GM19023 (cell line): ENCODE measurements around the gene SPG7.

Experiments used
- ATAC-seq: cut with Tn5 transposase; IDR thresholded peaks from one replicate; pipeline ENCODE4 v1.9.1; 2021; ENCODE audit warnings: mild to moderate bottlenecking, moderate library complexity; ENCODE audit not compliant: unreplicated experiment

The SPG7 gene

DNA sequence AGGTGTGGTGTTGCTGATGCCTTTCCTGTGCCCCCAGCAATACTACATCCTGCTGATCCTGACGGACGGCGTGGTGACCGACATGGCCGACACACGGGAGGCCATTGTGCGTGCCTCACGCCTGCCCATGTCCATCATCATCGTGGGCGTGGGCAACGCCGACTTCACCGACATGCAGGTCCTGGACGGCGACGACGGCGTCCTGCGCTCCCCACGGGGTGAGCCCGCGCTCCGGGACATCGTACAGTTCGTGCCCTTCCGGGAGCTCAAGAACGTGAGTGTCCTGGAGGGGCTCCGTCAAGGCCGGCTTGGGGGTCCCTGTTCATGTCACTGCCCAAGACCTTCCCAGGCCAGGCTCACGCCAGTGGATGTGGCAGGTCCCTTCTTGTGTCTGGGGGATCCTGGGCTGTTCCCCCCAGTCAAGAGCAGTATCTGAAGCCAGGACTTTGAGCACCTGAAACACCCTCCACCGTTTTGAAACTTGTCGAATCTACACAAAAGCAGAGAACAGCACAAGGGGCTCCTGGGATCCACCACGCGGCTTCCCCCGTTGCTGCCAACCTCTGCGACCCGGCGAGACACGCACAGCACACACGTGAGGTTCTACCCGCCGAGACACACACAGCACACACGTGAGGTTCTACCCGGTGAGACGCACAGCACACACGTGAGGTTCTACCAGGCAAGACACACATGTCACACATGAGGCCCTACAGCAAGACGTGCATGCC lies 87.3 kb downstream of the SPG7 start:
- no peak for ATAC-seq

DNA sequence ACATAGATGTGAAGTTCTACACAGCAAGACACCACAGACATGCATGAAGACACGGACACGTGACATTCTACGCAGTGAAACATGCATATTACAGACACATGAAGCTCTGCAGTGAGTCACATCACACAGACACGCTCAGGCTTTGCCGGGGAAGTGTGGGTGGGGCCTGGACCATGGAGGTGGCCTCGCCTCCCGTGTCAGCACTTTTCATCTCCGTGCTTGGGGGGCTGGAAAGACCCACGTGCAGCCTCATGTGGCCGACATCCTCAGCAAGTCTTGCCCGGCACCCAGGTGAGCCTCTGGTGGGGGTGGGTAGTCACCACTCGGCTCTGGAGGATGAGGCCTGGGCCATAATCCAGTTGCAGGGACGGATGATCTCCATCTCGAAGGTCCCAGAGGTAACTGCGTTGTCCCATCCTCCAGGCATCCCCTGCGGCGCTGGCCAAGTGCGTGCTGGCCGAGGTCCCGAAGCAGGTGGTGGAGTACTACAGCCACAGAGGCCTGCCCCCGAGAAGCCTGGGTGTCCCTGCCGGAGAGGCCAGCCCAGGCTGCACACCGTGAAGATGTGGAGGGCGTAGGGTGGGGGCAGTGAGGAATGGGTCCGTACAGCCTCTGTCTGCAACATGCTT lies 88.0 kb downstream of the SPG7 start:
- ATAC-seq, result no peak

DNA sequence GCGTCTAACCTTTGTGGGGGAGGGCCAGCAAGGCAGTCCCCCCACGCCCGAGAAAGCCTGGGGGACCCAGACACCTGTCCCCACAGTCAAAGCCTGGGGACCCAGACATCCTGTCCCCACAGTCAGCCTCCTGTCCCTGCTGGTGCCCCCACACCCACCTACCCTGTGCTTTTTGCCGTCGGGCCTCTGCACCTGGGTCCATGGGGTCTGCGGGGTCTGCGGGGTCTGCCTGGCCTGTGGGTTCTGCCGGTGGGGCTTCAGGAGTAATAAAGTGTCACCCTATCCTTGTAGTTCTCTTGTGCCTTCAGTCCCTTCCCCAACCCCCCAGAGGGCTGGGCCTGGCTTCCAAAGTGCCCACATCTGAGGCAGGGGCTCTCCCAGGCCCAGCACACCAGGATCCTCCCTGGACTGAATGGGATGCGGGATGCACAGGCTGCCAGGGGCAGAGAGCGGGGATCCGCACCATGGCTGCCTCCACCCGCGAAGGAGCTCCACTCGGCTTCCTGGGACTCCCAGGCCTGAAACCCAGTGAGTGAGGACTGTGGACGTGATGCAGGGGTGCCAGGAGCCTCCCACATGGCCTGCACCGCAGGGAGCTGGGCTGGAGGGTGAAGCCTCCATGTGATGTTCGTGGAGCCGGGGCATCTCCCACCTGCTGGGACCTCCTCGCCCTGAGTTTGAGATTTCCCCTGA lies 88.9 kb downstream of the SPG7 start:
- no peak for ATAC-seq

GRCh38 chr16:89598199-89598598 lies 90.0 kb downstream of the SPG7 start:
- ATAC-seq, result no peak

- no peak for ATAC-seq
Measured at GRCh38 chr16:89599451-89599858, 91.3 kb downstream of the SPG7 start.

GRCh38 chr16:89599902-89600301 lies 91.7 kb downstream of the SPG7 start:
- no peak for ATAC-seq

DNA sequence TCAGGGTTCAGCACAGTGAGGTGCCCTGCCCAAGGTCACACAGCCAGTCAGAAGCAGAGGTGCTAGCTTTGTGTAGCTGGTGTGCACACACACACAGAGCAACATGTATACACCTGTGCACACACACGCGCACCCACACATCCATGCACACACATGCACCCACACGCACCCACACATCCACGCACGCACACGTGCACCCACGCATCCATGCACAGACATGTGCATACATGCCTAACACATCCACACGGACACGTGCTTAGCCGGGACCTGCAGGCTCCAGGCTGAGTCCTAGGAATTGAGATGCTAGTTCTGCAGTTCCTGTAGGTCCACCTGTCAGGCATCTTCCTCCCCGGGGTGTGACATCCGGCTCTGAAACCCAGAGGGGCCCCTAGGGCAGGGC lies 92.2 kb downstream of the SPG7 start:
- ATAC-seq, result no peak

DNA sequence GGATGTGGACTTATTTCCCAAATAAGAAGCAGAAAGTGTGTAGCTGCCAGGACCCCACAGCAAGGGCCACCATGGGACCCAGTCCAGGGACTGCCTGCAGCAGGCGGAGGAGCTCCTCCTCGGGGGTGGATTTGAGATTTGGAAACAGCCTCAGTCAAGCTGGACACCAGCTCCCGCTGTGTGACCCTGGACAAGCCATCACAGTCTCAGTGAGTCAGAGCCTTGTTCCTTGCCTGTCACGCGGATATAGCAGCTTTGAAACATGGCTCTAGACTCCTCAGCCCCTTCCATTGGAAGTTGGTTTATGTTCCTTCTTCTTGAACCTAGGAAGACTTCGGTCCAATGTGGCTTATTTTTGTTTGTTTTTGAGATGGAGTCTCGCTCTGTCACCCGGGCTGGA lies 92.8 kb downstream of the SPG7 start:
- no peak for ATAC-seq

GRCh38 chr16:89601906-89602272 lies 93.7 kb downstream of the SPG7 start:
- ATAC-seq, result no peak

GRCh38 chr16:89602273-89602951 lies 94.2 kb downstream of the SPG7 start:
- no peak for ATAC-seq

GRCh38 chr16:89602952-89603590 lies 94.9 kb downstream of the SPG7 start:
- no peak for ATAC-seq

DNA sequence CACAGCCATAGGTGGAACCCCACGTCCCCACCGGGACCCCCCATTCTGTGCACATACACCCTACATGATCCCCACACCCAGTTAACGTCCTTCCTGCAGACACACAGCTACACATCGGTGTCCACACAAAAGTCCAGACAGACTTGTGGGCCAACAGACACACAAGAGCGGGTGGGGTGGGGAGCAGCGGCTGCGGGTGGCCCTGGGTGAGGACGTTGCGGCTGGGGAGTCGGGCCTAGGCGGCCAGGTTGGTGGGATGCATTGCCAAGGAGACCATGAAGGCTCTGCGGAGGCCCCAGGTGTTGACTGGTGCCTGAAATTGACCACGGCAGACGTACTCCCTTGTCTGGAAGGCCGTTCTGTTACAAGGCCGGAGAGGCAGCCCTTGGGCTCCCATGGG lies 96.6 kb downstream of the SPG7 start:
- ATAC-seq, result no peak

GRCh38 chr16:89605186-89605970 lies 97.2 kb downstream of the SPG7 start:
- ATAC-seq, result no peak

GRCh38 chr16:89606006-89606405 lies 97.8 kb downstream of the SPG7 start:
- no peak for ATAC-seq
